Endothelial cell (in vitro differentiated cells): ENCODE data around the gene BPTF. TPM values are rescaled to one million over a fixed set of nuclear protein-coding genes. Genes with fewer than 3 reads are reported as not detected.

Experiments used
- DNase-seq: peaks from one replicate; pipeline ENCODE4 v3.0.0; 2021; ENCODE audit warnings: low spot score
- H3K27ac Mint-ChIP-seq: one replicate; pipeline ENCODE4 v1.8.0; 2021; ENCODE audit warnings: mixed read lengths, inconsistent platforms; ENCODE audit not compliant: unreplicated experiment
- H3K27me3 Mint-ChIP-seq: one replicate; pipeline ENCODE4 v1.8.0; 2021; ENCODE audit warnings: mild to moderate bottlenecking, moderate library complexity, mixed read lengths, inconsistent platforms; ENCODE audit not compliant: unreplicated experiment
- H3K36me3 Mint-ChIP-seq: one replicate; pipeline ENCODE4 v1.8.0; 2021; ENCODE audit warnings: mild to moderate bottlenecking, low read depth, mixed read lengths, inconsistent platforms; ENCODE audit not compliant: unreplicated experiment
- H3K4me1 Mint-ChIP-seq: one replicate; pipeline ENCODE4 v1.8.0; 2021; ENCODE audit warnings: mild to moderate bottlenecking, mixed read lengths, inconsistent platforms; ENCODE audit not compliant: unreplicated experiment
- H3K4me3 Mint-ChIP-seq: one replicate; pipeline ENCODE4 v1.8.0; 2021; ENCODE audit warnings: mild to moderate bottlenecking, mixed read lengths, inconsistent platforms; ENCODE audit not compliant: unreplicated experiment
- H3K9me3 Mint-ChIP-seq: one replicate; pipeline ENCODE4 v1.8.0; 2021; ENCODE audit warnings: mixed read lengths, inconsistent platforms; ENCODE audit not compliant: unreplicated experiment
- CTCF ChIP-seq: fragments of 200-600 bp; sonication (generic); IDR thresholded peaks from one replicate; pipeline ENCODE4 v1.5.0; 2021; ENCODE audit warnings: antibody characterized with exemption; ENCODE audit not compliant: unreplicated experiment
- total RNA-seq: library from RNA; stranded (reverse); fragmentation: NEBNext Ultra II Directional; extraction: Animal tissue kit (Norgen Biotek cat#: 25700); gene quantifications from one replicate; pipeline ENCODE4 v1.2.1, GENCODE V29; 2021; ENCODE audit not compliant: unreplicated experiment

The BPTF gene
- total RNA-seq, 1 donor from 2014 or later = 115 TPM

GRCh38 chr17:67931227-67931626 lies 105.9 kb downstream of the BPTF start:
- DNase-seq = no peak
- Mint-ChIP-seq H3K4me1 (no peaks in the 10 kb centered on the region), H3K4me3 (no peak overlapping the region), H3K27me3 (no peaks in the 10 kb centered on the region), H3K27ac (no peak overlapping the region), H3K9me3 (no peaks in the 10 kb centered on the region), H3K36me3 (peaks cover 26% of the 10 kb centered on the region)
- TF ChIP-seq CTCF = no peak

- Mint-ChIP-seq H3K9me3 (no peaks in the 10 kb centered on the region), H3K27ac (no peak overlapping the region), H3K4me3 (no peak overlapping the region), H3K36me3 (peaks cover 30% of the 10 kb centered on the region), H3K27me3 (no peaks in the 10 kb centered on the region), H3K4me1 (no peaks in the 10 kb centered on the region)
- peak; percentile 41 for TF ChIP-seq CTCF
- peak; percentile 18 for DNase-seq
Measured at GRCh38 chr17:67942810-67943209, 117.5 kb downstream of the BPTF start.

- Mint-ChIP-seq H3K4me1 (no peaks in the 10 kb centered on the region), H3K9me3 (no peaks in the 10 kb centered on the region), H3K27me3 (peaks cover 2% of the 10 kb centered on the region), H3K36me3 (peaks cover 30% of the 10 kb centered on the region), H3K27ac (no peak overlapping the region), H3K4me3 (no peak overlapping the region)
- no peak for TF ChIP-seq CTCF
- DNase-seq = no peak
Measured at GRCh38 chr17:67944035-67944434, 118.7 kb downstream of the BPTF start.

GRCh38 chr17:67946513-67946912 lies 121.2 kb downstream of the BPTF start:
- TF ChIP-seq CTCF = no peak
- H3K27ac Mint-ChIP-seq = no peak overlapping the region
- H3K4me3 Mint-ChIP-seq = no peak overlapping the region
- no peaks in the 10 kb centered on the region for H3K9me3 Mint-ChIP-seq
- H3K27me3 Mint-ChIP-seq = peaks cover 2% of the 10 kb centered on the region
- H3K4me1 Mint-ChIP-seq = no peaks in the 10 kb centered on the region
- DNase-seq = no peak
- H3K36me3 Mint-ChIP-seq = peaks cover 30% of the 10 kb centered on the region

GRCh38 chr17:67947325-67947813 lies 122.1 kb downstream of the BPTF start:
- no peak for DNase-seq
- Mint-ChIP-seq H3K9me3 (no peaks in the 10 kb centered on the region), H3K4me1 (no peaks in the 10 kb centered on the region), H3K27ac (no peak overlapping the region), H3K4me3 (no peak overlapping the region), H3K36me3 (peaks cover 31% of the 10 kb centered on the region), H3K27me3 (peaks cover 2% of the 10 kb centered on the region)
- no peak for TF ChIP-seq CTCF
